ENCODE measurements around the gene SH3GLB1.
"Not testable (repeated sequence)": the region's sequence is repeated elsewhere in the genome, so short reads cannot be mapped to it uniquely, and the experiment has no call there.

SH3GLB1 gene

GRCh38 chr1:86704458-86704971 is at the start of gene SH3GLB1:
TSS of gene SH3GLB1 (plus strand) at chr1:86704576. CDS start at chr1:86704900, 324 bp downstream.
- Mint-ChIP-seq H3K27ac (peak within 1 kb of the TSS; percentile 96), H3K9me3 (no peaks in the 10 kb centered on the region), H3K27me3 (no peaks in the 10 kb centered on the region), H3K4me3 (peak within 1 kb of the TSS; percentile 99), H3K36me3 (ENCODE audit: low read depth) (peaks cover 7% of the 10 kb centered on the region), H3K4me1 (ENCODE audit: low read depth) (peaks cover 54% of the 10 kb centered on the region)

GRCh38 chr1:86658381-86658780 is 46.0 kb upstream of the SH3GLB1 start:
- H3K9me3 Mint-ChIP-seq; H3K27ac Mint-ChIP-seq; H3K4me3 Mint-ChIP-seq; H3K27me3 Mint-ChIP-seq; H3K36me3 Mint-ChIP-seq (ENCODE audit: low read depth); H3K4me1 Mint-ChIP-seq (ENCODE audit: low read depth): not testable (repeated sequence)

GRCh38 chr1:86666368-86666767 is 38.0 kb upstream of the SH3GLB1 start:
- H3K4me3 Mint-ChIP-seq: no peak overlapping the region
- H3K36me3 Mint-ChIP-seq (ENCODE audit: low read depth): peaks cover 5% of the 10 kb centered on the region
- no peaks in the 10 kb centered on the region for H3K4me1 Mint-ChIP-seq (ENCODE audit: low read depth)
- H3K27me3 Mint-ChIP-seq: no peaks in the 10 kb centered on the region
- no peak overlapping the region for H3K27ac Mint-ChIP-seq
- peaks cover 19% of the 10 kb centered on the region for H3K9me3 Mint-ChIP-seq

GRCh38 chr1:86687595-86687994 is 16.8 kb upstream of the SH3GLB1 start:
- no peaks in the 10 kb centered on the region for H3K36me3 Mint-ChIP-seq (ENCODE audit: low read depth)
- H3K27me3 Mint-ChIP-seq: no peaks in the 10 kb centered on the region
- no peaks in the 10 kb centered on the region for H3K4me1 Mint-ChIP-seq (ENCODE audit: low read depth)
- H3K27ac Mint-ChIP-seq: no peak overlapping the region
- no peaks in the 10 kb centered on the region for H3K9me3 Mint-ChIP-seq
- no peak overlapping the region for H3K4me3 Mint-ChIP-seq

GRCh38 chr1:86692641-86693040 is 11.7 kb upstream of the SH3GLB1 start:
- Mint-ChIP-seq H3K27me3 (no peaks in the 10 kb centered on the region), H3K27ac (no peak overlapping the region), H3K4me3 (no peak overlapping the region), H3K9me3 (no peaks in the 10 kb centered on the region), H3K4me1 (ENCODE audit: low read depth) (no peaks in the 10 kb centered on the region), H3K36me3 (ENCODE audit: low read depth) (no peaks in the 10 kb centered on the region)

GRCh38 chr1:86695400-86695799 is 9.0 kb upstream of the SH3GLB1 start:
- H3K4me3 Mint-ChIP-seq: no peak overlapping the region
- no peaks in the 10 kb centered on the region for H3K36me3 Mint-ChIP-seq (ENCODE audit: low read depth)
- H3K9me3 Mint-ChIP-seq: no peaks in the 10 kb centered on the region
- no peak overlapping the region for H3K27ac Mint-ChIP-seq
- H3K4me1 Mint-ChIP-seq (ENCODE audit: low read depth): no peaks in the 10 kb centered on the region
- H3K27me3 Mint-ChIP-seq: no peaks in the 10 kb centered on the region

- H3K27me3 Mint-ChIP-seq: no peaks in the 10 kb centered on the region
- H3K4me3 Mint-ChIP-seq: no peak overlapping the region
- no peak overlapping the region for H3K27ac Mint-ChIP-seq
- no peaks in the 10 kb centered on the region for H3K36me3 Mint-ChIP-seq (ENCODE audit: low read depth)
- no peaks in the 10 kb centered on the region for H3K4me1 Mint-ChIP-seq (ENCODE audit: low read depth)
- H3K9me3 Mint-ChIP-seq: no peaks in the 10 kb centered on the region
Observed at GRCh38 chr1:86696522-86696921, 7.9 kb upstream of the SH3GLB1 start.

- H3K27me3 Mint-ChIP-seq: no peaks in the 10 kb centered on the region
- H3K9me3 Mint-ChIP-seq: no peaks in the 10 kb centered on the region
- H3K36me3 Mint-ChIP-seq (ENCODE audit: low read depth): no peaks in the 10 kb centered on the region
- H3K4me3 Mint-ChIP-seq: no peak overlapping the region
- H3K4me1 Mint-ChIP-seq (ENCODE audit: low read depth): peaks cover 14% of the 10 kb centered on the region
- no peak overlapping the region for H3K27ac Mint-ChIP-seq
Observed at GRCh38 chr1:86699186-86699585, 5.2 kb upstream of the SH3GLB1 start.

GRCh38 chr1:86701731-86702130 is 2.6 kb upstream of the SH3GLB1 start:
- H3K4me3 Mint-ChIP-seq: no peak overlapping the region
- peaks cover 27% of the 10 kb centered on the region for H3K4me1 Mint-ChIP-seq (ENCODE audit: low read depth)
- no peaks in the 10 kb centered on the region for H3K27me3 Mint-ChIP-seq
- no peaks in the 10 kb centered on the region for H3K36me3 Mint-ChIP-seq (ENCODE audit: low read depth)
- no peak overlapping the region for H3K27ac Mint-ChIP-seq
- no peaks in the 10 kb centered on the region for H3K9me3 Mint-ChIP-seq

- H3K9me3 Mint-ChIP-seq; H3K36me3 Mint-ChIP-seq (ENCODE audit: low read depth); H3K27me3 Mint-ChIP-seq: not testable (repeated sequence)
- Mint-ChIP-seq H3K4me3 (peak overlapping the region; percentile 99), H3K4me1 (ENCODE audit: low read depth) (peaks cover 39% of the 10 kb centered on the region), H3K27ac (peak overlapping the region; percentile 95)
Observed at GRCh38 chr1:86702954-86703494, 1.4 kb upstream of the SH3GLB1 start.

- H3K4me3 Mint-ChIP-seq: peak overlapping the region; percentile 99
- no peaks in the 10 kb centered on the region for H3K9me3 Mint-ChIP-seq
- peak overlapping the region; percentile 95 for H3K27ac Mint-ChIP-seq
- H3K36me3 Mint-ChIP-seq (ENCODE audit: low read depth): peaks cover 7% of the 10 kb centered on the region
- H3K27me3 Mint-ChIP-seq: no peaks in the 10 kb centered on the region
- H3K4me1 Mint-ChIP-seq (ENCODE audit: low read depth): peaks cover 48% of the 10 kb centered on the region
Observed at GRCh38 chr1:86703696-86704457, 499 bp upstream of the SH3GLB1 start.

GRCh38 chr1:86704972-86705664 is 742 bp downstream of the SH3GLB1 start:
- Mint-ChIP-seq H3K4me1 (ENCODE audit: low read depth) (peaks cover 58% of the 10 kb centered on the region), H3K4me3 (peak overlapping the region; percentile 99), H3K9me3 (no peaks in the 10 kb centered on the region), H3K27me3 (no peaks in the 10 kb centered on the region), H3K36me3 (ENCODE audit: low read depth) (peaks cover 7% of the 10 kb centered on the region), H3K27ac (peak overlapping the region; percentile 96)

GRCh38 chr1:86705665-86705985 is 1.2 kb downstream of the SH3GLB1 start:
- peak overlapping the region; percentile 96 for H3K27ac Mint-ChIP-seq
- H3K4me1 Mint-ChIP-seq (ENCODE audit: low read depth): peaks cover 62% of the 10 kb centered on the region
- peaks cover 7% of the 10 kb centered on the region for H3K36me3 Mint-ChIP-seq (ENCODE audit: low read depth)
- H3K27me3 Mint-ChIP-seq: no peaks in the 10 kb centered on the region
- H3K4me3 Mint-ChIP-seq: peak overlapping the region; percentile 99
- H3K9me3 Mint-ChIP-seq: no peaks in the 10 kb centered on the region

GRCh38 chr1:86706018-86706635 is 1.8 kb downstream of the SH3GLB1 start:
- H3K27me3 Mint-ChIP-seq: no peaks in the 10 kb centered on the region
- H3K4me1 Mint-ChIP-seq (ENCODE audit: low read depth): peaks cover 65% of the 10 kb centered on the region
- no peak overlapping the region for H3K27ac Mint-ChIP-seq
- H3K4me3 Mint-ChIP-seq: peak overlapping the region; percentile 99
- no peaks in the 10 kb centered on the region for H3K9me3 Mint-ChIP-seq
- H3K36me3 Mint-ChIP-seq (ENCODE audit: low read depth): peaks cover 7% of the 10 kb centered on the region

- Mint-ChIP-seq H3K27me3 (no peaks in the 10 kb centered on the region), H3K27ac (no peak overlapping the region), H3K4me1 (ENCODE audit: low read depth) (peaks cover 66% of the 10 kb centered on the region), H3K36me3 (ENCODE audit: low read depth) (peaks cover 7% of the 10 kb centered on the region), H3K9me3 (no peaks in the 10 kb centered on the region), H3K4me3 (no peak overlapping the region)
Observed at GRCh38 chr1:86708920-86709319, 4.5 kb downstream of the SH3GLB1 start.

Measured in stimulated activated naive CD8-positive, alpha-beta T cell treated with anti-CD3 and anti-CD28 coated beads, Interleukin-15, Interleukin-2, amounts not matched to agents 100 ng/mL and 50 ng/mL, for 24 hours (primary cell).